GM10847 (cell line): ENCODE results near the gene TEPSIN.

Source experiments
- POLR2A ChIP-seq: IDR thresholded peaks from 2 replicates; pipeline ENCODE4 v1.6.1; 2011; ENCODE audit not compliant: insufficient read length; ENCODE audit errors: extremely low read depth

Gene TEPSIN

DNA sequence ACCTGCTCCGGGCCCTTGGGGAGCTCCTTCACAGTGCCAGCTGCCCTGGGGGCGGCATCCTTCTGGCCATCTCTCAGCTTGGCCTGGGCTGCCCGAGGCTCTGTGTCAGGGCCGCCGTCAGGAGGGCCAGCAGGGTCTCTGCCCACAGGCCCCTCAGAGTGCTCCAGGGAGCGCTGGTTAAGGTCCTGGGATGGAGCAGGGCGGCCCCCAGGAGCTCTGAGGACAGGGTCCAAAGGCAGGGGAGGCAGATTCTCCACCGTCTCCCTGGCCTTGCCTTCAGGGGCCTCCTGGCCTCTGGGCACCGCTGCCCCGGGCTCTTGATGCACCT, 7.5 kb upstream of the TEPSIN start:
- no peak for TF ChIP-seq POLR2A

DNA sequence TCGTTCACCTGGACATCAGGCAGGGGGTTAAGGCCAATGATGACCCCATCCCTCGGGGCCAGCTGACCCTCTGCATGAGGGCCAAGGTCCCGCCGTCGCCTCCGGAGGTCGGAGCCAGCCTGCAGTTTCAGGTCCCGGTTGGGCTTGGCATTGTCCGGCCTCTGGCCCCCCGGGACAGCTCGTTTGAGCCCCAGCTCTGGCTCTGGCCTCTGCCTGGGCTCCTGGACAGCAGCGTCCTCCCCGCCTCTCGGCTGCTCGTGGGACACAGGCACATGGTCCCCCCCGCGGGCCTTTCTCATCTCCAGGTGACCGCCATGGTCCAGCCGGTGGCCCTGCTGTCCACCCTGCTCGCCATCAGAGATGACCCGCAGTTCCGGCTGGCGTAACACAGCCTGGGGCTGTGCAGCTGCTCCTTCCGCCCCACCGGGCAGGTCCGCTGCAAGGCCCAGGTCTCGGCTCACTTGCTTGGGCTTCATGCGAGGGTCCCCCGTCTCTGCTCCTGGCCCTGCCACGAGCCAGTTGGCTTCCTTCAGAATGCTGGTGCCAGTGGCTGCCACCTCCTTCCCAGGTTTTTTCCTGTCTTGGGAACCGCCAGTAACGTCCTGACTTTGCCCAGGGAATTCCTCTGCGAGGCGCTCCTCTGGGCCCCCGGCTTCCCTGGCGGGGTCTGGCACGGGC, 6.9 kb upstream of the TEPSIN start:
- no peak for TF ChIP-seq POLR2A

DNA sequence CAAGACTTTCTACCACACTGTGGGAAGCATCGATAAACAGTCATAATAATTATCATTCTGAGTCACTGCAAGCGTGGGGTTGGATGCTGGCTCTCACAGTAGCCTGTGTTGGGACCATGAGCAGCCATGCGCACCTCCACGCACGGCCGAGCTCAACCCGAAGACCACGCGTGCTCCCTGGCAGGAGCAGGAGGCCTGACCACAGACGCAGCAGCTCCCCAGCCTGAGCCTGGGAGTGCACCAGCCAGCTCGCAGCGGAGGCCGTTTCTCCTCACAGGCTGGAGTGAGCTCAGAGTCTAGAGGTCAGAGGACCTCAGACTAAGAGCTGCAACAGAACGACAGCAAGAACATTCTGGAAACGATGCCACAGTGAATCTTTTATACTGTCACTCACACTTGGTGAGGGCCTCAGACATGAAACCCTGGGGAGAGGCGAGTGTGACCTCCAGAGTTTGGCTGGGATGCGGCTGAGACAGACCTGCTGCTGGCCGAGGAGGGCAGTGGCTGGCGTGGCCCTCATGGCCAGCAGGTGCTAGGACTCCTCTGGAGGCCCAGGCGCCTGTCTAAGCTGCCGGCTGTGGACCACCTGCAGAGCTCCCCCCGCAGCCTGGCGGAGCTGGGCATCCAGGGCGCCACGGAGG, 6.3 kb upstream of the TEPSIN start:
- no peak for TF ChIP-seq POLR2A

DNA sequence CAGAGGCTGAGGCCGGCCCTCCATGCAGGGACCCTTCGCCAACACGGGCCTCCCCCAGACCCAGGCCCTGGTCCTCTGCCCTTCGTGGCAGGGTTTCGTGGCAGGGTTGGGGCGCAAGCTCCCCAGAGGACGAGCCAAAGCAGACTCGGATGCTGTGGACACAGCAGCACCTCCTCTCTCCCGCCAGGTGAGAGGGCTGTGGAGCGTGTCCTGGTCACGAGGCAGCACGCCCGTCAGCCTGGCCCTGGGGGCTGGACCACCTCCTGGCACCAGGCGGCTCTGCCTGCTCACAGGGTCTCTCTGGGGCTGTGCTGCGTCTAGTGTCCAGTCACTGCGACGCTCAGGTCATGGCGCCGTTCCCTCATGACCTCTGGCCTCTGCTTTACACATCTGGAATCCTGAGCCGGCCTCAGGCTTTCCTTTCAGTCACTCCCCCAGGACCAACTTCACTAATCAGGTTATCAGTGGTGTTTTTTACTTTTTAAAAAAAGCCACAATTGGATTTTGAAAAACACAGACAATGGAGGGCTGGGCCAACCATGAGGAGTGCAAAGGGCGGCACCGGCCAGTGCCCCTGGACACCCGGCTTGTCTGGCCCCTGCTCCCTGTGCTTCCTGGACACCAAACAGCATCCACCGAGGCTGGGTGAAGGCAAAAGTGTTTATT, 5.6 kb upstream of the TEPSIN start:
- TF ChIP-seq POLR2A, result no peak

DNA sequence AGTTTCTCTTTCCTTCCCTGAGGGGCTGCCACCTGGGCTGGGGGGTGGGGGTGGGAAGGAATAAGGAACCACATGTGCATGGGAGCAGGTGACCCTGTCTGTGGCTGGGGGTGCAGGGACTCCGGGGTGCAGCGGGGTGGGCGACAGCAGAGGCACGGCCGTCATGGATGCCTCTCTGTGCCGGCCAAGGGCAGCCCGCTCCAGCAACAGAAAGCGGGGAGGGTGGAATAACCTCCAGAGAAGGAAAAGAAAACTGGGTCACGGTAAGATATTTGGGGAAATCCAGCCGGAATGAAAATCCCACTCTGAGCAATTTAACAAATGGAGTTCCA, 4.4 kb upstream of the TEPSIN start:
- TF ChIP-seq POLR2A, result no peak

DNA sequence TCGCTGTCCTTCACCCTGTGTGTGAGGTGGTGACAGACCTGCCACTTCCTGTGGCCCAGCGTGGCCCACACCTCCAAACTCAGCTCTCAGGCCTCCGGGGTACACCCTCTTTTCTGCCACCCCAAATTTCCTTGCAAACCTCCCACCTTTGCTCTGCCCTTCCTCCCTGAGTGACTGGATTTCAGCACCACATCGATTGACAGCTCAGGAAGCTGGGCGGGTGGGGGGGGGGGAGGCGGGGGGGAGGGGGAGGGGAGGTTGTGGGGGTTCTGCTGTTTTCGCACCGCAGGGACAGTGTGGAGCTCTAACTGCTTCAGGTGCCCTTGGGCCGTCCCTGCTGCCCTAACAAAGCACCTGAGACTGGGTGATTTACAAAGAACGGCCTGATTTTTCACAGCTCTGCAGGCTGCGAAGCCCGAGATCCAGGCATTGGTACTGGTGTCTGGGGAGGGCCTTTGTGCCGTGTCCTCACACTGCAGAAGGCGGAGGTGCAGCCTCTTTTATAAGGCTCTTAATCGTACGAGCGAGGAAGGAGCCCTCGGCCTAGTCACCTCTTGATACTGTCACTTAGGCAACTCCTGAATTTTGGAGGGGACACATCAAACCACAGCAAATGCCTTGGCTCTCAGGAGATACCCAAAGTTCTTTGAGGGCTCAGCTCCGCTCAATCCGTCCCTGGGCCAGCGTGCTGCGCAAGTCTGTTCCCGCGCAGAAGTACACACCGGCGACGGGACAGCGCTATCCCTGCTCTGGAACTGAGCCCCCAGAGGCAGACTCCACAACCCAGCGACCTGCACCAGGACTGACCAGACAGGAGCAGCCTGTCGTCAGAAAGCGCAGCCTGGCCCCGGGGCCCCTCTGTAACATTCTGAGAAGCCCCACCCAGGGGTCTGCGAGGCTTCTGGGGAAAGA, 3.8 kb upstream of the TEPSIN start:
- no peak for TF ChIP-seq POLR2A

DNA sequence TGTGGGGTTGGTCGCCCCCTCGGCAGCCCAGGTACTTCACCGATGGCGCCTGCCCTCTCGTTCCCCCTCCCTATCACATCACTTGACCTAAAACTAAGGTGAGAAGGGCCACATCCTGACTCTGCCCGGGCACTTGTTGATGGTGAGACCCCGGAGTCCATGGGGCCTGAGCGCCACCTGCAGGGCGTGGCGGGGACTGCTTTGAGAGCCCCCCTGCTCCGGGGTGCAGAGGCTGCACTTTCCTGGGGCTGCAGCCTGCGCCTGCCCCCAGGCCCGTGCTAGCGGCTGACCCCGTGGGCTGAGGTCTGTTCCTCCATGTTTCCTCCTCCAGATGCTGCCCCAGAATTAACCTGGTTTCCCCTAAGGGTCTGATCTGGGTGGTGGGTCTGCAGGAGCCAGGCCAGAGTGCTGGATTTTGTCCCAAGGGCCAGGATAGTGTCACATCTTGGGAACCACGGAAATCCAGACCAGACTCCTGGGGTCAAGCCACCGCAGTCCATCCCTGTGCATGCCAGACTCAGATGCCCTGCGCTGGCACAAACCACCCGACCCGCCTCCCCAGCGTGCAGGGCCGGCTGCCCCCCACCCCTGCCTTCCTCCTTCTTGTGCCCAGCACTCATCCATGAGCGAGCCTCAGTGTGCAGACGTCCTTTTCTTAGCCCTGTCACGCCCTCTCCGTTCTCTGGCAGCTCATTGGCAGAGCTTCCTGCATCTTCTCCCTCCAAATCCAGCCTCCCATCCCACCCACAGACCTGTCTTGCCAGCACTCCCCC, 3.0 kb upstream of the TEPSIN start:
- no peak for TF ChIP-seq POLR2A

DNA sequence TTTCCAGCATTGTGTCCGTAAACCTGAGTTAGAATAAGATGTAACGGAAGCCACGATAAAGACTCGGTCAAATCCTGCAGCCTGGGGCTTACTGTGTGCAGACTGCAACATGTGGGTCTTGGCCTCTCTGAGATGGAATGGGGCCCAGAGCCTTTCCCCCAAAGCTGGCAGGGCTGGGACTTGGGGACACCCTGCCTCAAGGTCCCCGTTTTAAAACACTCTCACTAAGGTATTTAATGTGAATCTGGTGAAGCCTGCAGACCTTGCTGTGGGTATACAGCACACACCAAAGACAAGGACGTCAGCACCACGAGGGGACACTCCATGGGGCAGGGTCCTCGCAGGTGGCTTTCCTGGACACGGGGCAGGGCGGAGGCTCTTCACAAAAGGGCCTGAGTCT, 2.3 kb upstream of the TEPSIN start:
- TF ChIP-seq POLR2A, result no peak

DNA sequence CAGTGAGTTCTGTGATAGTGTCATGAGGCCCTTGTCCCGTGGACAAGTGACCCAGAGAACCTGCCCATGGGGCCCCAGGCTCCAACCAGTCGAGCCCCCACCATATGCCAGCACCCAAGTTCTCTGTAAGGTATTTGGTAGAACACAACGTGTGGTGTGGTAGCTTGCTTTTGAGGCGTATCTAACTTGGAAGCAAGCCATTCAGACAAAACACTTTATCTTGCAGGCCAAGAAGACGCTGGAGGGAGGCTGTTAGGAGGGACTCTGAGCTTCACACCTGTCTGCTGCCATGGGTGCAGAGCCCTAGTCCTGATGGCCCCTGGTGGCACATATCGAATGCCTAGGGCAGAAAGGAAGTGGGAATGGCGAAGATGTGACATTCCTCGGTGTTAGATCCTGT, 1.9 kb upstream of the TEPSIN start:
- TF ChIP-seq POLR2A, result no peak

DNA sequence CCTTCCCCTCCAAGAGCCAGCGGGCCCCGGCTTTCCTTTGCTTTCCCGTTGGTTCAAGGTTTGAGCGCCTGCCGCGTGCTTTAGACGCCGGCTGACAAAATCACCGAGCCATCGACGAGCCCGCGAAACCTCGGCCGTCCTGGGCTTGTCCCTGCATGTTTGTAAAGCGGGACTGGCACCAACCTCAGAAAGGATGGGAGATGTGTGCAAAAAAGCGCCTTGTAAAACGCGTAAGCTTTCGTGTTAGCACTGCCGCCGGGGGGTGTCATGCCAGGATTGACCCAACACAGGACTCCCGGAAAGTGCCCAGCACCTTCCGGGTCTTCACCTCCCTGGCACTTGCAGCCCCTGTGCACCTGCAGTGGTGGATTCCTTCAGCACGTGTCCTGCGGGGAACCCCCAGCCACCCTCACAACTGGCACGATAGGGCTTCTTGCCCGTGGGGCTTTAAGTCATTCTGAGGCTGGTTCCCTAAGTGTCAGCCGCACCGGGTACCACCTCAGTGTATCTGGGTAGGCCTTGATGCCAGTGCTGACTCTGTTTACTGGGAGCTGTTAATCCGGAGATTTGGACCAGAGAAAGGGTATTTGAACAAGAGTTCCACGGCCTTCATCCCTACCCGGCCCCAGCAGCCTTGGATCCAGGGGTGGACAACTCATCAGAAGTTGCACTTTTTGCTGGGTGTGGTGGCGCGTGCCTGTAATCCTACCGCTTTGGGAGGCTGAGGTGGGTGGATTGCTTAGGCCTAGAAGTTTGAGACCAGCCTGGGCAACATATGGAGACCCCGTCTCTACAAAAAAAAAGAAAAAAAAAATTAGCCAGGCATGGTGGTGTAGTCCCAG, 1.1 kb upstream of the TEPSIN start:
- no peak for TF ChIP-seq POLR2A

DNA sequence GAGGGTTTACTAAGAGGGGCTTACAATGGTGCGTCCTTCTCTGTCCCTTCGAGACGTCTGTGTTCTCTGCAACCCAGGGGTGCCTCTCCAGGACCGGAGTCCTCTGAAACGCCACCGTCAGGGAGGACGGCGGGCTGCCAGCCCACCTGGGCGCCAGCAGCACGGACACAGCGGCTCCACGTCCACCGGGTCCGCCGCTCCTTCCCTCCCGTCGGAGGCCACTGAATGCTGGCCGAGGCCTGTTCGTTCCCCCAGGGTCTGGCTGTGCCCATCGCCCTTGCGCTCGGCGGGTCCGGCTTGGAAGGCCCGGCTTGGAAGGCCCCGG, 403 bp downstream of the TEPSIN start:
- no peak for TF ChIP-seq POLR2A

DNA sequence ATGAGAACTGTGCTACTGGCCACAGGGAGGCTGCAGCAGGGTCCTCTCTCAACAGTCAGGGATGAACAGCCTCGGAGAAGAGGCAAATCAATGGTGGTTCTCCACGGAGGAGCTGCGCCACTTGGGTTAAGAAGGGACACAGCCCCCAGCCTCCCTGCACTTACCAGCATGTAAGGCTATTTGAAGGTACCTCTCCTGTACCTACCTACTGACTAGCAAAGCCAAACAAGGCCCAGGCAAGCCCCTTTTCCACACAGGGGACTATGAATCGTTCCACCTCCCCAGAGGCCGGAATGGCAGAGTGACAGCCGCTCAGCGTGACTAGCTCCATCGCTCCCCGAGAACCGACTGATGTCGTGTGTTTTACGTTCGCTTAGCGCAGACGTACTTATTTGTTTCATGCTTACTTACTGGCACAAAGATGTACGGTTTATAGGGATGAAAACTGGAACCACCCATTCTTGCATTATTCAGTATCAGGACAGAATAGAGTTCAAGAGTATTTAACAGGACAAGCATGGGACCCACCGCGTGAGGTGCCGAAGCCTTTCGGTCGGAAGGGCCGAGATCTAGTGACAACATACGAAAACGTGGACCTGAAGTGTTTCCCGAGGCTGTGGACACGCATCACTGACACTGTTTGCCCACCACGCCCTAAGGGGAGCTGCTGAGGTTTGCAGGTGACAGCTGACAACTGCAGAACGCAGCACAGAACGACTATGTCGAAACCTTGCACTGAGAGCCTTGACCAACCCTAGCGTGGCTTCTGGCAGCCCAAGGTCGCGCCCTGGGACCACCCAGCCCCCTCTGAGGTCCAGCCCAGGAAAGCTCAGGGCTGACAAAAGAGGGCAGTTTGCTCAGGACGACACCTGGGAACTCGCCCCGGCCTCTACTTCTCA, 1.0 kb downstream of the TEPSIN start:
- no peak for TF ChIP-seq POLR2A

DNA sequence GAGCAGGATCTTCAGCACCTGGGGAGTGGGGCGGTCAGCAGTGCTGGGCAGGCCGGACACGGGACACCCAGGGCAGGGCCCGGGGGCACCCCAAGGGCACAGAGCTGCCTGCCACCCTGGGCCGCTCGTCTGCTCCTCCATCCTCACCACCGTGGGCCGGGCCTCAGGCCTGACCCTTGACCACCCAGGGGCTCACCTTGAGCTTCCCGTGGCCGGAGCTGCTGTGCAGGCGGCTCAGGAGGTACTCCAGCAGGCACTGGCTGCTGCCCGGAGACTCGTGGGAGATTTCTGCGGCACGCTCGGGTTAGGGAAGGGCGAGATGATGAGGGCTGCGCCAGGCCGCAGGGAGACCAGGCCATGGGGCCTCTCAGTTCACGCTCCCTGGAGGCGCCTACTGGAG, 2.1 kb downstream of the TEPSIN start:
- TF ChIP-seq POLR2A, result no peak
